Lung microvascular endothelial cell (primary cell): ENCODE measurements around the gene SEPTIN3. TPM values are rescaled to one million over a fixed set of nuclear protein-coding genes. Genes with fewer than 3 reads are reported as not detected.

Experiments
- DNase-seq, 2 donors: peaks; one replicate each; pipeline versions ENCODE4 v3.0.0 to v3.0.0-alpha.2; 2010; ENCODE audit warnings: low read depth in 2 of 2
- total RNA-seq: library from RNA; depleted of rRNA; stranded (reverse); fragments of >200 nt; gene quantifications from 2 replicates; pipeline ENCODE4 v1.2.1, GENCODE V29; 2014

SEPTIN3 gene
- total RNA-seq, 1 donor from 2014 or later: under 0.01 TPM

- no peak for DNase-seq
Observed at GRCh38 chr22:41975299-41976069, 6.2 kb downstream of the SEPTIN3 start.

GRCh38 chr22:41976070-41976901, 7.0 kb downstream of the SEPTIN3 start:
- peak in 1 of 2 donors; percentile 24 for DNase-seq

- DNase-seq: no peak
Observed at GRCh38 chr22:41976961-41977566, 7.8 kb downstream of the SEPTIN3 start.

- no peak for DNase-seq
Observed at GRCh38 chr22:41978732-41979131, 9.5 kb downstream of the SEPTIN3 start.

- DNase-seq: no peak
Observed at GRCh38 chr22:41979423-41980250, 10.4 kb downstream of the SEPTIN3 start.

GRCh38 chr22:41982865-41983264, 13.6 kb downstream of the SEPTIN3 start:
- DNase-seq: no peak

GRCh38 chr22:41983513-41984405, 14.5 kb downstream of the SEPTIN3 start:
- no peak for DNase-seq

- no peak for DNase-seq
Observed at GRCh38 chr22:41987276-41987675, 18.0 kb downstream of the SEPTIN3 start.

- no peak for DNase-seq
Observed at GRCh38 chr22:41989246-41989645, 20.0 kb downstream of the SEPTIN3 start.

- DNase-seq: no peak
Observed at GRCh38 chr22:41991111-41991510, 21.9 kb downstream of the SEPTIN3 start.

GRCh38 chr22:41992496-41992895, 23.3 kb downstream of the SEPTIN3 start:
- no peak for DNase-seq

GRCh38 chr22:41995211-41995610, 26.0 kb downstream of the SEPTIN3 start:
- no peak for DNase-seq

- no peak for DNase-seq
Observed at GRCh38 chr22:41996826-41997225, 27.6 kb downstream of the SEPTIN3 start.

- peak; percentile 81 to 82 for DNase-seq
Observed at GRCh38 chr22:41998361-41999261, 29.4 kb downstream of the SEPTIN3 start, which contains the start of gene WBP2NL. Gene WBP2NL, plus strand, starts transcription at chr22:41998788. Its CDS starts 31 bp downstream, at chr22:41998819.

GRCh38 chr22:42000466-42000865, 31.2 kb downstream of the SEPTIN3 start:
- DNase-seq: no peak

GRCh38 chr22:42001121-42001520, 31.9 kb downstream of the SEPTIN3 start:
- peak; percentile 8 to 83 for DNase-seq

GRCh38 chr22:42001706-42002105, 32.5 kb downstream of the SEPTIN3 start:
- DNase-seq: no peak

GRCh38 chr22:42007922-42008321, 38.7 kb downstream of the SEPTIN3 start:
- DNase-seq: no peak

- DNase-seq: no peak
Observed at GRCh38 chr22:42010778-42011177, 41.5 kb downstream of the SEPTIN3 start.
